Measurements from ENCODE around the gene RNPEPL1.
A peak's percentile ranks its signal among the peaks of the same experiment; 100 is the strongest.

RNPEPL1 gene

DNA sequence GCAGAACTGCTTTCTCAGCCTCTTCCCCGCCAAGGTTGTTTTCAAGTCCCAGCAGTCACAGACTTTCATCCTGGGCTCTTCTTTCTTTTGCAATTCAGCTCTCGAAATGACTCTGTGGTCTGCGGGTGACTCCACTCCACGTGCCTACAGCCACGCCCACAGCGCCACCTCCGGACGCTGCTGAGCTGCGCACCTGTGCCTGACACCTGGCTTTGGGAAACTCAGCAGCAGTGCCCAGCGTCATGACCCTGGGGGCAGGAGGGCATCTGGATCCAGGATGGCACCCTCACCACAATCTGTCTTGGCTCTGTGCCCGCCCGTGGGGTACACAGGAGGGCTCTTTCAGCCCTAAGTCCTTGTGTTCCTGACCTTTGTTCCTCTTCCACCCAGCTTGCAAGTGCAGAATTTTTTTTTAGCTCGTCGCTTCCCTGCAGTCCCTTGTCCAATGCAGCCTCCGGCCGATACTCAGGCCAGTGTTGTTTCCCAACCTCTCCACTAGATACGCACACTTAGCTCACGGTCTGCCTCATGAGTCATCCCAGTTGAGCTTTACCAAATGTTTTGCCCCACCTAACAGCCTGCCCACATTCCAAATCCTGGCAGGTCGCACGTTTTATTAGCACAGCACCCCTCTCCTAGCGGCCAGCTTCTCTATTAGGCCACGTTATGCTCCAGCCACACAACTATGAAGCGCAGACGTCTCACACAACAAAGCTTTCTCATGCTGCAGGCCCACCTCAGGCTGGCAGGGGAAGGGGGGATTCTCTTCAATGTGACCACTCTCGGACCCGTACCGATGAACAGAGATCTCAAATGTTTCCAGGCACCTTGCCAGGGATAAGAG lies 11.7 kb downstream of the RNPEPL1 start:
- no peak overlapping the region for H3K27ac ChIP-seq
- DNase-seq (ENCODE audit: low read depth, low spot score) = no peak
- no peaks in the 10 kb centered on the region for H3K9me3 ChIP-seq (ENCODE audit: low read depth, low read length)
- H3K4me3 ChIP-seq = no peak overlapping the region
- peaks cover 9% of the 10 kb centered on the region; the same call in 1 of the 2 replicates for H3K36me3 ChIP-seq (ENCODE audit: insufficient read depth, low read length)
- TF ChIP-seq FOXP2 (optimal IDR thresholded peaks at IDR 0.05; ENCODE audit: control extremely low read depth, extremely low read length, insufficient read depth) (no peak), POLR2AphosphoS5 (IDR thresholded peaks at IDR 0.05; ENCODE audit: borderline replicate concordance, low read depth, low read length) (no peak), EZH2 (IDR thresholded peaks at IDR 0.05) (no peak)
- no peak overlapping the region for H3K9ac ChIP-seq (ENCODE audit: insufficient read length)

DNA sequence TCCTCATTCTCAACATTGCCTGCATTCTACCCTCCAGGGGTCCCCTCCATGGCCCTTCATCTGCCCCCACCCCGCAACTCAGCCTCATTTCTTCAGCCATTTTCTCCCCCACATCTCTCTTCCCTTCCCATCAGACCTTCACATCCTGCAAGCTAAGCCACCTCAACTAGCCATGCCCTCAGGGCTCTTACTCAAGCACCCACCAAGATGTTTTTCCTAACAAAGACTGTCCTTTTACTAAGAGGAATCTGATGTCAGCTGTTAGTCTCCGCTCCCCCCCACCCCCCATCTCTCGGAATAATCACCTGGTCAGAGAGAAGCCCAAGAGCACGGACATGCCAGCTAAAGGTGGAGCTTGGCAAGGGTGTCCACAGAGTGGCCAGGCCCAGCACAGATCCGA lies 13.5 kb downstream of the RNPEPL1 start:
- H3K9me3 ChIP-seq (ENCODE audit: low read depth, low read length) = no peaks in the 10 kb centered on the region
- DNase-seq (ENCODE audit: low read depth, low spot score) = no peak
- H3K4me3 ChIP-seq = no peak overlapping the region
- no peak overlapping the region for H3K9ac ChIP-seq (ENCODE audit: insufficient read length)
- TF ChIP-seq POLR2AphosphoS5 (IDR thresholded peaks at IDR 0.05; ENCODE audit: borderline replicate concordance, low read depth, low read length) (no peak), EZH2 (IDR thresholded peaks at IDR 0.05) (no peak), FOXP2 (optimal IDR thresholded peaks at IDR 0.05; ENCODE audit: control extremely low read depth, extremely low read length, insufficient read depth) (no peak)
- H3K36me3 ChIP-seq (ENCODE audit: insufficient read depth, low read length) = peaks cover 9% of the 10 kb centered on the region; the same call in 1 of the 2 replicates
- H3K27ac ChIP-seq = no peak overlapping the region

DNA sequence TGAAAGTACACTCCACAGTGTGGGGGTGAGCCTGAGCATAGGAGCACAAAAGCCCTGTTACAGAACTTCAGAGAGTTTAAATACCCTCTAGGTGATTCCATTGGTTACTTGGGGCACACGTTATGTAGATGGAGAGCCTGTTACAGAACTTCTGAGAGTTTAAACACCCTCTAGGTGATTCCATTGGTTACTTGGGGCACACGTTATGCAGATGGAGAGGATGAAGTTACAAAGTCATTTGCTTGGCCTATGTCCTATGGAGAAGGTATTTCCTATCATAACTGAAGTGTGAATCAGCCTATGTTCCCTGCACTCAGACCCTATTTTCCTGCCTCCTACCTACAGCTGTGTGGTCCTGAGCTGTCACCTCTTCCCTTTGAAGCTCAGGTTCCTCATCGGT lies 14.5 kb downstream of the RNPEPL1 start:
- Histone ChIP-seq H3K27ac (no peak overlapping the region), H3K36me3 (ENCODE audit: insufficient read depth, low read length) (peaks cover 9% of the 10 kb centered on the region; the same call in 1 of the 2 replicates), H3K4me3 (no peak overlapping the region), H3K9me3 (ENCODE audit: low read depth, low read length) (no peaks in the 10 kb centered on the region), H3K9ac (ENCODE audit: insufficient read length) (no peak overlapping the region)
- TF ChIP-seq POLR2AphosphoS5 (IDR thresholded peaks at IDR 0.05; ENCODE audit: borderline replicate concordance, low read depth, low read length) (no peak), EZH2 (IDR thresholded peaks at IDR 0.05) (no peak), FOXP2 (optimal IDR thresholded peaks at IDR 0.05; ENCODE audit: control extremely low read depth, extremely low read length, insufficient read depth) (no peak)
- no peak for DNase-seq (ENCODE audit: low read depth, low spot score)

DNA sequence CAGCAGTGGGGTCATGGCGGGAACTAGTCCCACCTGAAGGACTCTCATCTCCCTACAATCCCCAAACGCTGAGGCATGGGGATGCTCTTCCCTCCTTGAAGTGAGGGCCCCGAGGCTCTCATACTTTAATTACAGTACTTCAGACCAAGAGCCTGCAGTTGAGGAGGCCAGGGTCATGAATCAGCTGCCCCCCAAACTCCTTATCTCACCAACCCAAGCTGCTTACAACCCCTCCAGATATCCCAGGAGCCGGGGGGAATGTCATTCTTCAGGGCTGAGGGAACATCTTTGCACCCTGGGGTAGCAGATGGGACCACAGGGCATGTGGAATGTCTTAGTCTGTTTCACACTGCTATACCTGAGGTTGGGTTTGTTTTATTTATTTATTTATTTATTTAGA lies 15.5 kb downstream of the RNPEPL1 start:
- DNase-seq (ENCODE audit: low read depth, low spot score) = no peak
- TF ChIP-seq POLR2AphosphoS5 (IDR thresholded peaks at IDR 0.05; ENCODE audit: borderline replicate concordance, low read depth, low read length) (no peak), EZH2 (IDR thresholded peaks at IDR 0.05) (no peak), FOXP2 (optimal IDR thresholded peaks at IDR 0.05; ENCODE audit: control extremely low read depth, extremely low read length, insufficient read depth) (no peak)
- Histone ChIP-seq H3K9ac (ENCODE audit: insufficient read length) (no peak overlapping the region), H3K9me3 (ENCODE audit: low read depth, low read length) (no peaks in the 10 kb centered on the region), H3K4me3 (no peak overlapping the region), H3K27ac (no peak overlapping the region), H3K36me3 (ENCODE audit: insufficient read depth, low read length) (peaks cover 9% of the 10 kb centered on the region; the same call in 1 of the 2 replicates)

DNA sequence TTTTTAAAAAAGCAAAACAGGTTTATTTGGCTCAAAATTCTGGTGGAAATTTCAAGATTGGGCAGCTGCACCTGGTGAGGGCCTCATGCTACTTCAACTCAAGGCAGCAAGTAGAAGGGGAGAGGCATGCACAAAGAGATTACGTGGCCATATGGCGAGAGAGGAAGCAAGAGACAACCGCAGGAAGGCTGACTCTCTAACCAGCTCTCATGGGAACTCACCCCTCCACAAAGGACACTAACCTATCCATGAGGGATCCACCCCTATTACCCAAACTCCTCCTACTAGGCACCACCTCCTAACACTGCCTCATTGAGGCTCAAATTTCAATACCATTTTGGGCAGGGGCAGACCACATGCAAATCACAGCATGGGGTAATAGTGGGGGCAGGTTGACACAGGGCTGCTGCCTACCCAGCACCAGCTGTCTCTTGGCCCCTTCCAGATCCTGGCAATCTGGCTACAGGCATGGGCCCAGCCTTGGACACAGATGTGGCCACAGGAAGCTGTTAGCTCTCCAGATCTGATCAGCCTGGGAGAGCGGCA lies 16.3 kb downstream of the RNPEPL1 start:
- peaks cover 9% of the 10 kb centered on the region; the same call in 1 of the 2 replicates for H3K36me3 ChIP-seq (ENCODE audit: insufficient read depth, low read length)
- H3K9me3 ChIP-seq (ENCODE audit: low read depth, low read length) = no peaks in the 10 kb centered on the region
- DNase-seq (ENCODE audit: low read depth, low spot score) = no peak
- peak overlapping the region; percentile 98 for H3K9ac ChIP-seq (ENCODE audit: insufficient read length)
- H3K4me3 ChIP-seq = peak overlapping the region; percentile 99
- TF ChIP-seq EZH2 (IDR thresholded peaks at IDR 0.05) (no peak), POLR2AphosphoS5 (IDR thresholded peaks at IDR 0.05; ENCODE audit: borderline replicate concordance, low read depth, low read length) (peak; percentile 37; the same call in 1 of the 2 replicates), FOXP2 (optimal IDR thresholded peaks at IDR 0.05; ENCODE audit: control extremely low read depth, extremely low read length, insufficient read depth) (no peak)
- no peak overlapping the region for H3K27ac ChIP-seq

DNA sequence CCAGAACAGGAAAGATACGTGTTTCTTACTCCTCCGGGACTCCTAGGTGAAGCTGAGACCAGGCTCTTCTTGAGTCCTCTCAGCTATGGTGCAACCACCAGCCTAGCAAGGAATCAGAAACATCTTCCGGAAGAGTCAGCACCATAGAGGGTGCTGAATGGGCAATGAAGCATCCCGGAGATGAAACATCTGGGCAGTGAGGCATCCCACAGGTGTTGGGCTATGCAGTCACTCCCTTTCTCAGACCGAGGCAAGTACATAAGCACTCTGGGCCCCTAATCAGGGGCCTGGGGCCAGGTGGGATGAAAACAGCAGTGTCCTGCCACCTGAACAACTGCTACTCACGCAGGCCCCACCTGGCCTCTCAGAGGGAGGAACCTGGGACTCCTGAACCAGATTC lies 16.8 kb downstream of the RNPEPL1 start:
- no peak overlapping the region for H3K27ac ChIP-seq
- no peak for TF ChIP-seq FOXP2 (optimal IDR thresholded peaks at IDR 0.05; ENCODE audit: control extremely low read depth, extremely low read length, insufficient read depth)
- no peak for TF ChIP-seq EZH2 (IDR thresholded peaks at IDR 0.05)
- TF ChIP-seq POLR2AphosphoS5 (IDR thresholded peaks at IDR 0.05; ENCODE audit: borderline replicate concordance, low read depth, low read length) = no peak
- DNase-seq (ENCODE audit: low read depth, low spot score) = no peak
- peaks cover 13% of the 10 kb centered on the region for H3K36me3 ChIP-seq (ENCODE audit: insufficient read depth, low read length)
- H3K9me3 ChIP-seq (ENCODE audit: low read depth, low read length) = no peaks in the 10 kb centered on the region
- peak overlapping the region; percentile 99 for H3K4me3 ChIP-seq
- peak overlapping the region; percentile 98 for H3K9ac ChIP-seq (ENCODE audit: insufficient read length)

DNA sequence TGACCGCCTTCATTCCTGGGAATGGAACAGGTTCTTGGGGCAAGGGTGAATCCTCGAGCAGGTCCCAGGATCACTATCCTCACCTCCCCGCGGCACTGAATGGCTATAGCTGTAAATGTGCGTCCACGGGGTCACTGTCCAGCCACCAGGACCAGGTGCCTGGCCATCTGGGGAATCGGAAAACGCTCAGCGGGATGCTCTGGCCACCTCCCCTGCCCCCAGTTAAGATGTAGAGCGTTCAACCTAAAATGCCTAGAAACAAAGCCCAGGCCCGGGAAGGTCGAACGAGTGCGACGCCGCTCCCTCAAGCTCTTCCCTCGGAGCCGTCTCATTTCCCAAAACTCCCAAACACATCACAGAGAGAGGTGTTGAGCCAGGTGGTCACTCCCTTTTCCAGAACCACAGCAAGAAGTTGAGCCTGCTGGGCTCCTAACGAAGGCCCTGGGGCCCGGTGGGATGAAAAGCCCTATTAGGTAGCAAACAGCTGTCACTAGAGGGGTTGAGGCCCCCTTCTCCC lies 17.5 kb downstream of the RNPEPL1 start:
- no peak for DNase-seq (ENCODE audit: low read depth, low spot score)
- no peaks in the 10 kb centered on the region for H3K9me3 ChIP-seq (ENCODE audit: low read depth, low read length)
- H3K36me3 ChIP-seq (ENCODE audit: insufficient read depth, low read length) = peaks cover 14% of the 10 kb centered on the region
- peak overlapping the region; percentile 98 for H3K9ac ChIP-seq (ENCODE audit: insufficient read length)
- peak overlapping the region; percentile 99 for H3K4me3 ChIP-seq
- TF ChIP-seq FOXP2 (optimal IDR thresholded peaks at IDR 0.05; ENCODE audit: control extremely low read depth, extremely low read length, insufficient read depth) (no peak), POLR2AphosphoS5 (IDR thresholded peaks at IDR 0.05; ENCODE audit: borderline replicate concordance, low read depth, low read length) (no peak)
- 0 out of 2 replicates have a peak overlapping the region, but pooled peaks have one; percentile 65 for H3K27ac ChIP-seq

DNA sequence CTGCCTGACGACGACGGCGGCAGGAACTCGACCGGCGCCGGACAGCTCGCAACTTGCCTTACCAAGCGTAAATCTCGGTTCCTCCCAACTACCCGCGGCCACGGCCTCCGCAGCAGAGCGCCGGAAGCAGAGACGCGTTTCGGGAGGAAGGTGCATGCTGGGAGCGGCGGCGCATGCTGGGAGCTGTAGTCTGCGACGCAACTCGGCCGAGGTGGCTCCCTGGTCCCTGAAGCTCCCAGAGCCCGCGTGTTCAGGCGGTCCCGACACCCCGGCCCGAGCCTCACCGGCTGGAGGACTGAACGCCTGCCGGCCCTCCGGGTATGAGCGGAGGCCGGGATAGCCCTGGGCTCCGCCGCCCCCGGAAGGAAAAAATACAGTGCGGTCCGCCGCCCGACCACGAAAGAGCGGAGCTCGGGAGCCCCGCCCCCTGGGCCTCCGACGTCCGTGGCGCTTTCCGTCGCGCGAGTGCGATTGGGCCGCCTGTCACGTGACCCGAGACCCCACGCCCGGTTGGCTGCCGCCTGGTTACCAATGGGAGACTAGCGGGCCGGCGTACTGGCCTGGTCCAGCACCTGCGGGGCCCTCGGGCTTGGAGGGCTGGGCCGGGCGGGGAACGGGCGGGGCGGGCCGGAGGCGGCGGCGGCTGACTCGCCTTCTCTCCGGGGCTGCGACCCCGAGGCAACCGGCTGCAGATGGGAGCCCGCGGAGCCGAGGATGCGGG lies 18.1 kb downstream of the RNPEPL1 start, which contains the start of gene CAPN10:
Gene CAPN10 (plus strand): TSS at position 537 of the 721 bp plus-strand sequence. CDS start 178 bp downstream, at position 715.
- Histone ChIP-seq H3K9me3 (ENCODE audit: low read depth, low read length) (no peaks in the 10 kb centered on the region), H3K36me3 (ENCODE audit: insufficient read depth, low read length) (peaks cover 9% of the 10 kb centered on the region; the same call in 1 of the 2 replicates), H3K9ac (ENCODE audit: insufficient read length) (peak within 1 kb of the TSS; percentile 98), H3K27ac (peak within 1 kb of the TSS; percentile 92), H3K4me3 (peak within 1 kb of the TSS; percentile 99)
- peak; percentile 42 for DNase-seq (ENCODE audit: low read depth, low spot score)
- no peak for TF ChIP-seq EZH2 (IDR thresholded peaks at IDR 0.05)
- TF ChIP-seq POLR2AphosphoS5 (IDR thresholded peaks at IDR 0.05; ENCODE audit: borderline replicate concordance, low read depth, low read length) = peak; percentile 84; the same call in 1 of the 2 replicates
- TF ChIP-seq FOXP2 (optimal IDR thresholded peaks at IDR 0.05; ENCODE audit: control extremely low read depth, extremely low read length, insufficient read depth) = no peak

All from SK-N-MC (cell line).